ENCODE measurements around the gene SOWAHC. TPM values are rescaled to one million over a fixed set of nuclear protein-coding genes. Genes with fewer than 3 reads are reported as not detected.

The SOWAHC gene
- total RNA-seq, 4 donors from 2014 or later: 8.3 to 24.2 (median 17.2) TPM

DNA sequence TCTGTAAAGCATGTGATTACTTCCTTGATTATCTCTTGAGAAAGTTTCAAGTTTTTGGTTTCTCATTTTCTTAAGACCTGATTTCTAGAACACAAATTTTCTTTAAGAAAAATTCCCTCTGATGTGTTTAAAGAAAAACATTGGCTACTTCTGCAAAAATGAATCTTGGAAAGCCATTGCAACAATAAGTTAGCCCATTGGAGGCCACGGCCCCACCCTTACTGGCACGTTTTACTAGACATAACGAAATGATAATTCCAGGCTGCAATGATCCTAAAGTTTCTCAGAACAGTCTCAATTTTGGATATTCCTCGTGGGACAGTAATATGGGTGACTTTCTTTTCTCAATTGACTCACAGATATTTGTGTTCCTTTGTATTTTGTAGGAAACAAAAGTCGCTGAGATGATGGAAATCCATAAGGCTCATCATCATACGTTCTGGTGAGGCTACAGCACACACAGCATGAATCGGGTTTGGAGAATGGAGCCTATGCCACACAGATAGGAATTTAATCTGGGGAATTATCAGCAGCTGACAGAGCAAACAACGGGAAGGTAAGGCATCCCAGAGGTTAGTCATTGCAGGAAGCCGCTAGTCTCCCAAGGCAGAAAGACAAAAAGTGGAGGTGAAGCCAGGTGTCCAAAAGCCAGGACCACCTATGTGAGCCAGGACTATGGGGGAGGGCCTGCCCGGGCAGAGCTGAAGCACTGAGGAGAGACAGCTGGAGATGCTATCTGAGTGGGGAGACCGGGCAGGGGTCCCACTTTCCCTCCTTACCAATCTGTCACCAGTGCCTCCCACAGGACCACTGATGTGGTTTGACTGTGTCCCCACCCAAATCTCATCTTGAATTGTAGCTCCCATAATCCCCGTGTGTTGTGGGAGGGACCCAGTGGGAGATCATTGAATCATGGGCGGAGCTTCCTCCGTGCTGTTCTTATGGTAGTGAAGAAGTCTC lies 35.9 kb downstream of the SOWAHC start:
- H3K27ac ChIP-seq: no peak overlapping the region
- peaks cover 0 to 4% (median 0%) of the 10 kb centered on the region in 4 donors for H3K4me1 ChIP-seq
- no peaks in the 10 kb centered on the region for H3K27me3 ChIP-seq
- no peak for DNase-seq
- no peaks in the 10 kb centered on the region for H3K36me3 ChIP-seq
- H3K9me3 ChIP-seq: no peaks in the 10 kb centered on the region
- no peak overlapping the region for H3K4me3 ChIP-seq
- no peak for TF ChIP-seq POLR2A (IDR thresholded peaks at IDR 0.05)
- TF ChIP-seq, protein P1, sequence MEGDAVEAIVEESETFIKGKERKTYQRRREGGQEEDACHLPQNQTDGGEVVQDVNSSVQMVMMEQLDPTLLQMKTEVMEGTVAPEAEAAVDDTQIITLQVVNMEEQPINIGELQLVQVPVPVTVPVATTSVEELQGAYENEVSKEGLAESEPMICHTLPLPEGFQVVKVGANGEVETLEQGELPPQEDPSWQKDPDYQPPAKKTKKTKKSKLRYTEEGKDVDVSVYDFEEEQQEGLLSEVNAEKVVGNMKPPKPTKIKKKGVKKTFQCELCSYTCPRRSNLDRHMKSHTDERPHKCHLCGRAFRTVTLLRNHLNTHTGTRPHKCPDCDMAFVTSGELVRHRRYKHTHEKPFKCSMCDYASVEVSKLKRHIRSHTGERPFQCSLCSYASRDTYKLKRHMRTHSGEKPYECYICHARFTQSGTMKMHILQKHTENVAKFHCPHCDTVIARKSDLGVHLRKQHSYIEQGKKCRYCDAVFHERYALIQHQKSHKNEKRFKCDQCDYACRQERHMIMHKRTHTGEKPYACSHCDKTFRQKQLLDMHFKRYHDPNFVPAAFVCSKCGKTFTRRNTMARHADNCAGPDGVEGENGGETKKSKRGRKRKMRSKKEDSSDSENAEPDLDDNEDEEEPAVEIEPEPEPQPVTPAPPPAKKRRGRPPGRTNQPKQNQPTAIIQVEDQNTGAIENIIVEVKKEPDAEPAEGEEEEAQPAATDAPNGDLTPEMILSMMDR (IDR thresholded peaks at IDR 0.05): no peak

DNA sequence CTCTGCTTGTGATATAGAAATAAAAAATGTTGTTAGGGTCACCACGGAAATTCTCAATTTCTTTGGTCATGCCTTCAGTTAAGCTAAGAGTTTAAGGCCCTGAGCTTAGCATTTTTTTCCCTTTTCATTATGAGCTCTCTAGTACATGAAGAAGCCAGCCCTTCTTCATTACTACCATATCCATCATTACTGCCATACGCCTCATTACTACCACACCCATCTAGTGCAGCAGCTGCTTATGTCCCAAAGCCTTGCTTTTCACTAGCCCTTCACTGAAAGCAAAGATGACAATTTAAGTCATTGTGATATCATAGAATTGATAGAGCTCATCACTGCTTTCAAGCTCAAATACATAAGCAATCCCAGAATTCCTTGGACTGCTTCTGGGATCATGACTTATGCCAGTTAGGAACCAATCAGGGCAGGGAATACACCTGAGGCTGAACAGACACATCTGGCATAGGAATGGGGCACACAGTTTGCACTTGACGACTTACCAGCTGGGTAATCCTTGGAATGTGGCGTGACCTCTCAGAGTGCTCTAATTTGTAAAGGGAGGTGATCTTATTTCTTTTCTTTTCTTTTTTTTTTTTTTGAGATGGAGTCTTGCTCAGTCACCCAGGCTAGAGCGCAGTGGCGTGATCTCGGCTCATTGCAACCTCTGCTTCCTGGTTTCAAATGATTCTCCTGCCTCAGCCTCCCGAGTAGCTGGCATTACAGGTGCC lies 40.3 kb downstream of the SOWAHC start:
- H3K27ac ChIP-seq: no peak overlapping the region

DNA sequence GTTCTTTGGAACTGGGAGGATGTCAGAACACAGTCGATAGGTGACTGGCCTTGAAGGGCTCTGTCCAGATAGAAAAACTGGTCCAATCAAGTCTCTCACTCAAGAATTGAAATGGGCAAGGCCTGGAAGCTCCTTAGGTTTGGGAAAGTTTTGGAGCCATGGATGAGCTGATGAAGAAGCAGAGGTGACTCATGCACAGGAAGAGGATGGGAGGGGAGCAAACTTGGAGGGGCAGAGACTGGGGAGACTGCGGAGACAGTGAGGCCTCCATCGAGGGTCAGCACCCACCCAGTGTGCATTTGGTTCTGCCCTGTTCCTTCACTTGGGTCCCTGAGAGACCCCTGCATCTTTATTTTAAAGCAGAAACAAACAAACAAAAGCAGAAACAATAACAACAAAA lies 41.1 kb downstream of the SOWAHC start:
- TF ChIP-seq, protein P1 (IDR thresholded peaks at IDR 0.05): no peak
- no peak for TF ChIP-seq POLR2A (IDR thresholded peaks at IDR 0.05)
- no peak overlapping the region for H3K27ac ChIP-seq
- H3K4me1 ChIP-seq: no peaks in the 10 kb centered on the region
- DNase-seq: no peak
- H3K4me3 ChIP-seq: no peak overlapping the region
- H3K36me3 ChIP-seq: no peaks in the 10 kb centered on the region
- H3K9me3 ChIP-seq: no peaks in the 10 kb centered on the region
- H3K27me3 ChIP-seq: no peaks in the 10 kb centered on the region

More for the DNA sequence above, 40.3 kb downstream of the SOWAHC start:
- Histone ChIP-seq H3K4me1 (no peaks in the 10 kb centered on the region), H3K9me3 (no peaks in the 10 kb centered on the region), H3K27me3 (no peaks in the 10 kb centered on the region), H3K4me3 (no peak overlapping the region), H3K36me3 (no peaks in the 10 kb centered on the region)
- DNase-seq: no peak
- TF ChIP-seq POLR2A (IDR thresholded peaks at IDR 0.05): no peak
- TF ChIP-seq, protein P1 (IDR thresholded peaks at IDR 0.05): no peak

DNA sequence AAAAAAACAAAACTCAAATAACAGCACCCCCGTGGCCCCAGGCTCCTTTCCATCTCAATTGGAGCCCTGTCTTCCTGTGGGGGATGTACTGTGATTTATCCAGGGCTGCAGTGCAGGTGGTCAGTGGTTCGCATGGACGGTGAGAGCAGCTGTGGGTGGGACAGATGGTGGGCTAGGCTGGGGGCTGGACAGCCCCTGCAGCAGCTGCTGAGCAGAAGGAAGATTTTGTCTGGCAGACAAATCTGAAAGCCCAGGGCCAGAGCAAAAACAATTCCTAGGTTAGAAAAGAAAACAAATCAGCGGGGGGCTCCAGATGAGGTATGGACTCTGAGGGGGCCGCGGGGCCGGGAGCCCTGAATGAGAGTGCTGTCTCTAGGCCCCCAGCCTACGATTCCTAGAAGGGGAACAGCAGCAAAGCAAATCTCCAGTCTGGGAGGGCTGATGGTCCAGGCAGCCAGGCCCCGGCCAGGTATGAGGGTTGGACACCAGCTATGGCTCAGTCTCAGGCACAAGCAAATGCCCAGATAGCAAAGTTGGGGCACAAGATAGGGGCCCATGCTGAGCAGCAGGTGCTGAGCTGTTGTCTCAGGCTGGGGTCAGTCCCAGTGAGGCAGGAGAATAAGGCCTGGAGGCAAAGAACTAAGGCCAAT lies 45.4 kb downstream of the SOWAHC start:
- TF ChIP-seq, protein P1 (IDR thresholded peaks at IDR 0.05): no peak
- TF ChIP-seq POLR2A (IDR thresholded peaks at IDR 0.05): no peak
- no peaks in the 10 kb centered on the region for H3K4me1 ChIP-seq
- H3K4me3 ChIP-seq: no peak overlapping the region
- H3K36me3 ChIP-seq: no peaks in the 10 kb centered on the region
- no peaks in the 10 kb centered on the region for H3K9me3 ChIP-seq
- H3K27ac ChIP-seq: no peak overlapping the region
- DNase-seq: peak in 1 of 3 donors; percentile 35
- H3K27me3 ChIP-seq: no peaks in the 10 kb centered on the region

DNA sequence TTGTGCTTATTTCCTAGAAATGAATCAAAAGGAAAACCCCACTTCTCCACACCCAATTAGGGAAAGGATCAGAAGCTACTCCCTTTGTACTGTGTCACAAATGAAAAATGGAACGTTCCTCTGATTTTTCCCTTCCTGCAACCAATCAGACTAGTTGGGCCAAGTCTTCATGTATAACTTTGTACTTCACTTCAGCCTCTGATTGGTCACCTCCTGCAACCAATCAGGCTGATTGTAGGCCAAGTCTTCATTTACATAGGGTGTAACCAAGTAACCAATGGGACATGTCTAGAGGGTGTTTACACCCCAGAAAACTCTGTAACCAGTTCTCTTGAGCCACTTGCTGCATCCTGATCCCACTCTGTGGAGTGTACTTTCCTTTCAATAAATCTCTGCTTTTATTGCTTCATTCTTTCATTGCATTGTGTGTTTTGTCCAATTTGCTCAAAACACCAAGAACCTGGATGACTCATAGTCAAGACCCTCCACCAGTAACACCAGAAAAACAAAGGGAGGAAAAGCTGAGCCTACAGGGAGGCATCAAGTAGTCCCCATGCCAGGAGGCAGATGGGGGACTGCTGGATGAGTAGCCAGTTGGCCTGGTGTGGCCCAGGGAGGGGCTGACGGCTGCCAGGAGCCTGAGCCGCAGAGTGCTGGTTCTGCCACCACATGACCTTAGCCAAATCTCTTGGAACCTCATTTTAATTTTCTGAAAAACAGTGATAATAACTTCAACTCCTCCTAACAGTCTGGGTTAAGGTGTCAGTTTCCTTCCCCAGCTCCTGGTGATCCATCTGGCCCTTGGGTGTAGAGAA lies 46.1 kb downstream of the SOWAHC start:
- TF ChIP-seq POLR2A (IDR thresholded peaks at IDR 0.05): no peak
- TF ChIP-seq, protein P1 (IDR thresholded peaks at IDR 0.05): no peak
- no peaks in the 10 kb centered on the region for H3K4me1 ChIP-seq
- H3K27ac ChIP-seq: no peak overlapping the region
- H3K4me3 ChIP-seq: no peak overlapping the region
- DNase-seq: no peak
- no peaks in the 10 kb centered on the region for H3K36me3 ChIP-seq
- no peaks in the 10 kb centered on the region for H3K27me3 ChIP-seq
- no peaks in the 10 kb centered on the region for H3K9me3 ChIP-seq

Data from Peyer's patch (tissue), 4 donors.